GM19238 (cell line): ENCODE data around the gene RBM6.

Experiments used
- DNase-seq: peaks from one replicate; pipeline ENCODE4 v3.0.0; 2011; ENCODE audit warnings: low spot score; ENCODE audit not compliant: insufficient read length

RBM6 gene

DNA sequence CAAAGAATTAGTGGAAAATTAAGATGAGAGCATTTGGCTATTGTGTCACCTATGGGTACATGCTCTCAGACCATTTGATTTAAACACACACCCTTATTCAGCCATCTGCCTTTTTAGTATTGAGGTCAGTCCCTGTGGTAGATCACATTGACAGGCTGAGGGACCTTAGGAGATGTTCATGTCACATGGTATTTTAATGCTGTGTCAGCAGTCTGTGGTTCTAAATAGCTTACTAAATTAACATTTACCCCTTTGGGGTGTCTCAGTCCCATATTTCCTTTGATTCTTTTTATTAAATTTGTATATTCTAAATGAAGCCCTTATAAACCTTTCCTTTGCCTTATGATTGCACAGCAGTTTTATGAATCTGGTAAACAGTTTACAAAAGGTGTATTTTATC lies 151.0 kb downstream of the RBM6 start:
- no peak for DNase-seq

- DNase-seq: no peak
Observed at GRCh38 chr3:50095352-50095998, 155.5 kb downstream of the RBM6 start.

- no peak for DNase-seq
Observed at GRCh38 chr3:50100386-50100785, 160.4 kb downstream of the RBM6 start.

DNA sequence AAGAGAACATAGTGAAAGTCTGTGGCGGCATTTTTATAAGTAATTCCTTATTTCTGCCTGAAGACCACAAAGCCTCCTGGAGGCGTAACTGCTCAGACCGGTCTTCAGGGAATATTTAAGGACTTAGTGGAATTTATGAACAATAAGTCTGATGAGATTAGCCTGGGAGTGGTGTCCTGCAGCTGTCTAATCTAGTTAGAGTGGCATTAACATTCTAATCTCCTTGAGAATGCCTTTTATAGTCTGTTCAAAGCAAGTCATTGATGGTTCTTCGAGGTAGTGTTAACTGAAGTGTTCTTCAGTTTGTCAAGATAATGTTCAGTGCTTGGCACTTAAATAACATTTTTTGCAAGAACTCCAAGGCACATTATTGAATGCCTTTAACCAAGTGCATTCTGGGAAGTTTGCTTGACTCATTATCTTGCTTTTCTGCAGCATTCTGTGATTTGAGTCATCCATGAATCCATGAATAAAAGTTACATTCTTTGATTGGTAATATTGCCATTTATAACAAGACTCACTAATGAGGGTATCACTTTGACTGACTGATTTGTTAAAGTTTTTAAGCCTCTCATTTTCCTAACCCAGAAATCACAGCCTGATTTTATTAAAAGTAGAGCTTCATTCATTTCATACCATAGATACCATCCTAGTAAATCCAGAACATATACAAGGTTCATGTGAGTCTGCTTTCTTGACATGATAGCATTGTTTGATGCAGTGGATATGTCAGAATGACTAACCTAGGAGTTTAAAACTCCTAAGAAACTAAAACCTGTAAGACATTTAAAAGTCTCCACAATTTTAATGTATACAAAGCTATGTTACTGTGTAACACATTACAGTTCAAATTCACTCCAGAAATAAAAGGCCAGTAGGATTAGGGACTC lies 161.3 kb downstream of the RBM6 start:
- no peak for DNase-seq

GRCh38 chr3:50102558-50102957 lies 162.6 kb downstream of the RBM6 start:
- no peak for DNase-seq

DNA sequence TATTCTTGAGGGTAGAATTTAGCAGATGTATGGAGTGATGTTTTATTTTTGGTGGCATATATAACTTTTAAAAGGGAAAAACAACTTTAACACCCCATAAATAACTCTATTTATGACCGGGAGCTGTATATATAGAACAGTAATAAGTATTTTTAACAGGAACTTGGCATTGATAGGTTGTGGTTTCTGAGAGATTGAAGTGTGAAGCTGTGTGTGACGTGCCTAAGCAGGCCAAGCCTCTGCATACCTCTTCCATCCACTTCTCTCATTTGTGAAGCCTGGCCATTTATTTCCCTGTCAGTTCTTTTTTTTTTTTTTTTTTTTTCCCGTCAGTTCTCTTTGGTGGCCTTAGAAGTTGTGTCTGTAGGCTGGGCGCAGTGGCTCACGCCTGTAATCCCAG lies 171.8 kb downstream of the RBM6 start:
- no peak for DNase-seq

DNA sequence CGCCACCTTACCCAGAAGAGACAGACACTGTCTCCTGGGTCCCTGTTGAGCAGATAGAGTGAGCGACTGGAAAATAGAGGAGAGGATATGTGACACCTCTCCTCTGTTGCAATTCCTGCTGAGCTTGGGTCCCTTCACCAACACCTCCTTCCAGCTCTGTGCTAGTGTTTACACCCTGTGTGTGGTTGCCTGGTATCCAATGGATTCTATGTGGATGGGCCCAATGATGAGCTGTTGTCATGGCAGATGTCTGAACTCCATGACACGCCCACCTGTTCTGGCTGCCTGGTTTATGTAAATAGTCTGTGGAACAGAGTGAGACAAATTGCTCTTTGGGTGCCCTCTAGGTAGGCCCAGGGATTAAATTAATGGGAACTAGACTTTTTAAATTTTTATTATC lies 172.5 kb downstream of the RBM6 start:
- DNase-seq: no peak

DNA sequence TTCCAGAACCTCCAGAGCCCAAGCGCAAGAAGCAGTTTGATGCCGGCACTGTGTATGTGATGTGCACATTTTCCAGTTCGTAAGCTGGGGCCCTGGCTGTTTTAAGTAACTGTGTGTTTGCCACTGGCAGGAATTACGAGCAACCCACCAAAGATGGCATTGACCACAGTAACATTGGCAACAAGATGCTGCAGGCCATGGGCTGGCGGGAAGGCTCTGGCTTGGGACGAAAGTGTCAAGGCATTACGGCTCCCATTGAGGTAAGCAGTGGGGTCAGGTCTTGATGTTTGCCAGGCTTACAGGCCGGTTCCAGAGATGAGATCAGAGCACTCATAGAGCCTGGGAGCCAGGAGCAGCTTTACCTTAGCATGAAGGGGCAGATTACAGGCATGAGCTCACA lies 177.2 kb downstream of the RBM6 start:
- DNase-seq: no peak

DNA sequence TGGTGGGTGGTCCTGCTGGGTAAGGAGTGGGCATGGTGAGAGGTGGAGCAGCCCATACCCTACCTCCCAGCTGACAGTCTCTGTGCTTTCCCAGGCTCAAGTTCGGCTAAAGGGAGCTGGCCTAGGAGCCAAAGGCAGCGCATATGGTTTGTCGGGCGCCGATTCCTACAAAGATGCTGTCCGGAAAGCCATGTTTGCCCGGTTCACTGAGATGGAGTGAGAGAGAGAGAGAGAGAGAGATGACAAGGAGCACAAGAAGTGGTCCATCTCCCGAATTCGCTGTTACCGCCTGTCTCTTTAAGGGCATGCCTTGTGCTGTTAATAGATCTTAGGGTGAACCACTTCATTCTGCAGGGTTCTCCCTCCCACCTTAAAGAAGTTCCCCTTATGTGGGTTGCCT lies 178.3 kb downstream of the RBM6 start:
- DNase-seq: no peak

- DNase-seq: no peak
Observed at GRCh38 chr3:50119786-50120185, 179.8 kb downstream of the RBM6 start.

DNA sequence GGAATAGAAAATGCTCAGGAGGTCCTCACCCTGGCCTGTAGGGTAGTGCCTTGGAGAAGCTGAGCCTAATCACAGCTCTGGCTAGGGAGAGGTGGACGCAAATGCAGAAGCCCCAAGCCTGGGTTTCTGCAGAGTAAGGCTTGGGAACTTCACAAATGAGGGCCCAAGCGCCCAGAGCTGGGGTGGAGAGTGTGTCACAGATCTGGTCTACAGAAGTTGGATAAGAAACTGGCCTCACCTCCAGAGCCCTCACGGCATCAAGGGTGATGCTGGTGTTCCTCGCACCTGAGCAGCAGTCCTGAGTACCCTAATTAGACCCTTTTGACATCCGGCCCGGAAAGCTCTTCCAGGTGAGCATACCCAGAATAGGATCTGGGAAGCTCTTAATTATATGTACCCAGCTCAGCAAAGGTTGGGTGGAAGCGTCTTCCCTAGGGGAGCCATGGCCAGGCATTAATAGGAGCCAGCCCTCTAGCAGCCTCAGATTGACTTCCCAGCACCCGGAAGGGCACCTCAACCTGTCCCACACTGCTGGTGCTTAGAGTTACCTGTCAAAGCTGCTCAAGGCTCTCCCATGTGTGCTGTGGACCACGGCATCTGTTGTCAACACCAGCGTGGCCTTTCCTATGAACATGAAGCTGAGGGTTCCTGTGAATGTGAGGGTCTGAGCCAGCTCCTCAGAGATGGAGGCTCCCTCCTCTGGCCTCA lies 180.6 kb downstream of the RBM6 start:
- DNase-seq: no peak

DNA sequence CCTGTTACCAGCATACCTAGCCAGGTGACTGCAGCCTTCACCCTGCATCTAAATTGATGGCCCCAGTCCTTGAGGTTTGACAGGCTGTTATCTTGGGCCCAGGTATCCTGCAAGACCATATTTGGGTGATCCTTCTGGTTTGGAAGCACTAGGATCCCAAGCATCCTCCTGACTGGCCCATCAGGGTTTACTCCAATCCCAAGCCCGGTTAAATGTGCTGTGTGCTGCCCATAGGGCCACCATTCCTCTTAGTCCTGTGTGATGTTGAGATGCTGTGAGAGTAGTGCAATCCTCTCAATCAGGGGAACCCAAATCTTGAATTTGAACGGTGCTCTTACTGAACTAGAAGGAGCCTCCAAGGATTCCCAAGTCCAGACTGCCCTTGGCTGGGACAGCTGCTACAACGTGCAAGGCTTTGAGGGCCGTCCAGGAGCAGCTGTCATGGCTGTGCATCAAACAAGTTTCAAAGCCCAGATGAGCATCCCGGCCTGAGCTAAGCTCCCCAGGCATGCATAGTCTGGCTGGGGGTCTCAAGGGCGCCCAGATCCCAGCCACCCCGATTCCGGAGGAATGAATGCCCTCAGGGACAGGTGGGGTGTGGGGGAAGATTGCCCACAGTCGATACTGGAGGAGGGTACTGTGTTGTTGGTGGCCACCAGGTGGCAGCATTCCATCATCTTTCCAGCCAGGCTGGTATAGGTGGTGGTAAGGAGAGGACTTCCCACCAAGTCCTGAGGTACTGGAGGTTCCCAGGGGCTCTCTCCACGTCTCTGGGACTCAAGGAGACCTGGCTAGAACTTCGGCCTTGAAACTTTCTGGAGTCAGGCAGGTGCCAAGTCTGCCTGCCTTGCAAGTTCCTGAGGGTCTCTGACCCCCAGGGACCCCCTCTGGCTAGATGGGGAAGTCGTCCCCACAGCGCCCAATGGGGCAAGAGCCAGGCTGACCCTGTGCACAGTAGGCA lies 181.4 kb downstream of the RBM6 start:
- DNase-seq: peak; percentile 85

GRCh38 chr3:50122071-50122470 lies 182.1 kb downstream of the RBM6 start:
- DNase-seq: no peak

- no peak for DNase-seq
Observed at GRCh38 chr3:50122661-50123391, 182.9 kb downstream of the RBM6 start.

DNA sequence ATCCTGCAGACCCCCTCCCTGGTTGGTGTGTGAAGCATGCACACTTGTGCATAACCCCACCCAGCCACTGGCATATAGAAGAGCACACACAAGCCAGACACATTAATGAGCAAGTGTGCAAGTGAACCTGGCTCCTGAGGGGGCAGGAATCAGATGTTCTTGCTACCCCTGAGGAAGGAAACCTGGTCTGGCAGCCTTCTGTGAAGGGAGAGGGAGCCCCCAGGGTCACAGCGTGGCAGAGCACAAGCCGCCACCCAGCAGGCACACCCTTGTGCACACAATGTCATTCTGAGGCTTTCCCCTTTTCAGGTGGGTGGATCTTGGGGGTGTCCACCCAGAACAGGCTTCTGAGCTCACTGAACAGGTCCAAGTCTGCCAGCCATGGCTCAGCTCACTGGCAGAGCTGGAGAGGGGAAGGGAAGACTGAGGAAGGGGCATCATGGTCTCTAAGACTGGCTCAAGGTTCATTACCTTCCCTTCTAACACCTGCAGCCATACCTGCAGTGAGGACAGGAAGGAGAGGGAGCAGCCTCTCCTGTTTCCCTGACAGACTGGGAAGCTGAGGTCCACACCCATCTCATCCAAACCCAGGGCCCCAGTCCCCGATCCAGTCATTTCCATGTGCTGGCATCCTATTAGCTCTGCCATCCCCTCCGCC lies 183.6 kb downstream of the RBM6 start:
- DNase-seq: no peak

- no peak for DNase-seq
Observed at GRCh38 chr3:50124052-50124799, 184.3 kb downstream of the RBM6 start.

DNA sequence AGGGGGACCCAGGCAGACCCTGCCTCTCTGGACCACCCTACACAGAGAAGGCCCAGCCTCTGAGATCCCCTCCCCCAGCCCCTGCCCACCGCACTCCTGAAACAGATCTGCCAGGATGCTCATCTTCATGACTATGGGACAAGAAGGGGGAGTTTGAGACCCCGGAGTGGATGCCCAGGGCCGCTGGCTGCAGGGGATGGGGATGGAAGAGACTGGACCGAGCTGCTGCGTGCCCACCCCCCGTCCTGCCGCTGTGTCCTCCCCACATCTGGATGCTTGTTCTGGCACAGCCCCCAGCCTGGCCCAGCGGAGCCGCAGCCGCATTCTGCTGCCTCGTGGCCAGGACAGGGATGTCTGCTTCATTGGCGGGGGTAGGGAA lies 184.8 kb downstream of the RBM6 start:
- DNase-seq: no peak

DNA sequence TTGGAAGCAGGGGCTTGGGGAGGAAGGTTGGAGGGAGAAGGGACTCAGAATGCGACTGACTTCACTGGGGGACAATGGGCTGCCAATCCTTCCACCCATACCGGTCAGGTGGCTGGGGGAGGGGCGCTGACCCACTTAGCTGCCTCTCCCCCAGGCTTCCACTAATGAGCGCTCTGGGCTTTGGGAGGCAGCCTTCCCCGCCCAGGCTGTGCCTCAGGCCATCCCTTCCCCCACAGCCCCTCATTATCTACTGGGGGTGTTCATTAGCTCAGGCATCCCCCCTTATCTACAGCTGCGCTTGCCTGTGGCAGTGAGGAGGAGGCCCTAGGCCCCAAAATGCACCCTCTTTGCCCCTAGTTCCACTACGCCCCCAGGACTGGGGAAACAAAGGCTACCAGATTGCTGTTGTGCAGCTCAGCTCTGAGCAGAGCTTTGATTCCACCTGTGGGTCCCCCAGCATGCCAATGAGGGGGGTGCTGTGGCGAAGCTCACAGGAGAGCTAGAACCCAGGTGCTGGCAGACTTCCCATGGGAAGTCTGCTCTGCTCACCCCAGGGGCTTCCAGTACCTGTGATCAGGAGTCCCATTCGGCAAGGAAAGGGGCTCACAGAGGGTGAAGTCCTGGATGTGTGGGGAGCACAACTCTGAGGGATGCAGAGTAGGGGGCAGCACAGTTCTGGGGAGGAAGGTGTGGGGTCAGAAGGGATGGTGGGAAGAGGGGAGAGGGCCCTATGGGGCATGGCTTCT lies 185.8 kb downstream of the RBM6 start:
- DNase-seq: no peak
